Mucosa of descending colon (tissue), 3 donors: ENCODE measurements around the gene ANKFY1. TPM values are rescaled to one million over a fixed set of nuclear protein-coding genes. Genes with fewer than 3 reads are reported as not detected.
A peak's percentile ranks its signal among the peaks of the same experiment; 100 is the strongest.

Experiments
- ATAC-seq: fragments of 200-7000 bp; cut with Tn5 transposase; one replicate; pipeline ENCODE4 v1.9.1; 2020; ENCODE audit warnings: mild to moderate bottlenecking, moderate library complexity
- DNase-seq, 3 donors: peaks; one replicate each; pipeline ENCODE4 v3.0.0-alpha.2; 2020
- H3K36me3 ChIP-seq: fragments of 200-600 bp; one replicate; pipeline ENCODE4 v1.8.0; 2021; ENCODE audit warnings: low read depth, mild to moderate bottlenecking
- H3K4me1 ChIP-seq: fragments of 200-600 bp; one replicate; pipeline ENCODE4 v1.8.0; 2021; ENCODE audit warnings: low read depth, mild to moderate bottlenecking
- H3K4me3 ChIP-seq: fragments of 200-600 bp; one replicate; pipeline ENCODE4 v1.8.0; 2021; ENCODE audit warnings: mild to moderate bottlenecking
- H3K9me3 ChIP-seq: fragments of 200-600 bp; one replicate; pipeline ENCODE4 v1.8.0; 2021; ENCODE audit warnings: mild to moderate bottlenecking
- intact Hi-C, 2 donors: fragments of 100-400 bp; cut with DNase I in 1 of 2; cut with micrococcal nuclease in 1 of 2; formaldehyde crosslinking; loops; one replicate each; pipeline versions ENCODE4 v1.11.0 to v1.11.1; 2022; cut with DNase I, micrococcal nuclease
- total RNA-seq, 3 donors: library from RNA; stranded (reverse); fragmentation: NEBNext Ultra II Directional in 2 of 3; extraction: Animal tissue kit (Norgen Biotek cat#: 25700) in 2 of 3; gene quantifications; one replicate each; pipeline versions ENCODE4 v1.2.1 to v1.2.4, GENCODE V29; 2021 to 2023
- TF ChIP-seq, protein P1 (sequence below): fragments of 200-600 bp; IDR thresholded peaks from one replicate; pipeline ENCODE4 v1.8.0; 2022; ENCODE audit warnings: antibody characterized with exemption, mild to moderate bottlenecking
- donor health status: DM: no; HTN: no; CAD: no; lungs with moderate emphysema.
- donor health status: DM: no; HTN: no; CAD: no.
- donor health status: DM: no; HTN: yes; CAD: no.

Gene ANKFY1
- total RNA-seq, 3 donors from 2014 or later, result 52.0 to 94.3 (median 59.5) TPM

- TF ChIP-seq, protein P1, sequence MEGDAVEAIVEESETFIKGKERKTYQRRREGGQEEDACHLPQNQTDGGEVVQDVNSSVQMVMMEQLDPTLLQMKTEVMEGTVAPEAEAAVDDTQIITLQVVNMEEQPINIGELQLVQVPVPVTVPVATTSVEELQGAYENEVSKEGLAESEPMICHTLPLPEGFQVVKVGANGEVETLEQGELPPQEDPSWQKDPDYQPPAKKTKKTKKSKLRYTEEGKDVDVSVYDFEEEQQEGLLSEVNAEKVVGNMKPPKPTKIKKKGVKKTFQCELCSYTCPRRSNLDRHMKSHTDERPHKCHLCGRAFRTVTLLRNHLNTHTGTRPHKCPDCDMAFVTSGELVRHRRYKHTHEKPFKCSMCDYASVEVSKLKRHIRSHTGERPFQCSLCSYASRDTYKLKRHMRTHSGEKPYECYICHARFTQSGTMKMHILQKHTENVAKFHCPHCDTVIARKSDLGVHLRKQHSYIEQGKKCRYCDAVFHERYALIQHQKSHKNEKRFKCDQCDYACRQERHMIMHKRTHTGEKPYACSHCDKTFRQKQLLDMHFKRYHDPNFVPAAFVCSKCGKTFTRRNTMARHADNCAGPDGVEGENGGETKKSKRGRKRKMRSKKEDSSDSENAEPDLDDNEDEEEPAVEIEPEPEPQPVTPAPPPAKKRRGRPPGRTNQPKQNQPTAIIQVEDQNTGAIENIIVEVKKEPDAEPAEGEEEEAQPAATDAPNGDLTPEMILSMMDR, result no peak
- DNase-seq (no peak), ATAC-seq (no peak)
- intact Hi-C loops, result no loop called here
- Histone ChIP-seq H3K4me1 (peaks cover 7% of the 10 kb centered on the region), H3K4me3 (no peak overlapping the region), H3K36me3 (no peaks in the 10 kb centered on the region), H3K9me3 (no peaks in the 10 kb centered on the region)
Observed at GRCh38 chr17:4150096-4150495, 113.7 kb downstream of the ANKFY1 start.

- DNase-seq, result peak in 1 of 3 donors; percentile 12
- Histone ChIP-seq H3K9me3 (no peaks in the 10 kb centered on the region), H3K36me3 (no peaks in the 10 kb centered on the region), H3K4me1 (peaks cover 11% of the 10 kb centered on the region), H3K4me3 (no peak overlapping the region)
- no peak for ATAC-seq
- TF ChIP-seq, protein P1, result no peak
- intact Hi-C loops, result no loop called here
Observed at GRCh38 chr17:4148611-4149308, 115.0 kb downstream of the ANKFY1 start.

- TF ChIP-seq, protein P1, result no peak
- DNase-seq (peak in 1 of 3 donors; percentile 14), ATAC-seq (no peak)
- H3K4me1 ChIP-seq, result peaks cover 11% of the 10 kb centered on the region
- no peak overlapping the region for H3K4me3 ChIP-seq
- no peaks in the 10 kb centered on the region for H3K9me3 ChIP-seq
- no peaks in the 10 kb centered on the region for H3K36me3 ChIP-seq
- intact Hi-C loops, result no loop called here
Observed at GRCh38 chr17:4147751-4148310, 115.9 kb downstream of the ANKFY1 start.

GRCh38 chr17:4146641-4147040 is 117.1 kb downstream of the ANKFY1 start:
- H3K4me1 ChIP-seq, result peaks cover 14% of the 10 kb centered on the region
- TF ChIP-seq, protein P1, result no peak
- H3K9me3 ChIP-seq, result no peaks in the 10 kb centered on the region
- H3K36me3 ChIP-seq, result no peaks in the 10 kb centered on the region
- no peak overlapping the region for H3K4me3 ChIP-seq
- no peak for ATAC-seq
- DNase-seq, result no peak
- intact Hi-C loops, result no loop called here

DNA sequence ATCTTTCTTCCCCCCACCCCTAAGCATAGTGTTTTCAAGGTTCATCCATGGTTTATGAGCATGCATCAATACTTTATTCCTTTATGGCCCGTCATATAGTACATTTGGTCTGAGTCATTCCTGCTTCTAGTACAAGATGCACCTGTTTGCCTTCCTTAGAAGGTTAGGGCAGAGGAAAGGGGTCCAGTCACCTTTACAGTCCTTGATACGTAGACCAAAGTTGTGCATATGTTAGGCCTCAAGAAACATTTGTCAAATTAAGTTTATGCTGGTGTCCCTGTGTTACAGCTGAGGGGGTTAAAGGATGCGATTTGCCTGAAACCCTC is 119.4 kb downstream of the ANKFY1 start:
- TF ChIP-seq, protein P1, result no peak
- no peak for DNase-seq
- ATAC-seq, result peak; percentile 54
- intact Hi-C loops, result no loop called here
- H3K4me3 ChIP-seq, result no peak overlapping the region
- no peaks in the 10 kb centered on the region for H3K36me3 ChIP-seq
- H3K4me1 ChIP-seq, result peaks cover 36% of the 10 kb centered on the region
- H3K9me3 ChIP-seq, result no peaks in the 10 kb centered on the region
